ENCODE measurements around the gene SLC35C1.

- TF ChIP-seq, protein P1, sequence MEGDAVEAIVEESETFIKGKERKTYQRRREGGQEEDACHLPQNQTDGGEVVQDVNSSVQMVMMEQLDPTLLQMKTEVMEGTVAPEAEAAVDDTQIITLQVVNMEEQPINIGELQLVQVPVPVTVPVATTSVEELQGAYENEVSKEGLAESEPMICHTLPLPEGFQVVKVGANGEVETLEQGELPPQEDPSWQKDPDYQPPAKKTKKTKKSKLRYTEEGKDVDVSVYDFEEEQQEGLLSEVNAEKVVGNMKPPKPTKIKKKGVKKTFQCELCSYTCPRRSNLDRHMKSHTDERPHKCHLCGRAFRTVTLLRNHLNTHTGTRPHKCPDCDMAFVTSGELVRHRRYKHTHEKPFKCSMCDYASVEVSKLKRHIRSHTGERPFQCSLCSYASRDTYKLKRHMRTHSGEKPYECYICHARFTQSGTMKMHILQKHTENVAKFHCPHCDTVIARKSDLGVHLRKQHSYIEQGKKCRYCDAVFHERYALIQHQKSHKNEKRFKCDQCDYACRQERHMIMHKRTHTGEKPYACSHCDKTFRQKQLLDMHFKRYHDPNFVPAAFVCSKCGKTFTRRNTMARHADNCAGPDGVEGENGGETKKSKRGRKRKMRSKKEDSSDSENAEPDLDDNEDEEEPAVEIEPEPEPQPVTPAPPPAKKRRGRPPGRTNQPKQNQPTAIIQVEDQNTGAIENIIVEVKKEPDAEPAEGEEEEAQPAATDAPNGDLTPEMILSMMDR (IDR thresholded peaks at IDR 0.05; ENCODE audit: low read length): no peak
- TF ChIP-seq EZH2 (optimal IDR thresholded peaks at IDR 0.05; ENCODE audit: low read depth, low read length): no peak
Measured at GRCh38 chr11:45812581-45813548, 7.9 kb downstream of the SLC35C1 start.

Measured in MM.1S (cell line).